Left lobe of liver (tissue), 2 donors: ENCODE data around the gene C10orf67. TPM values are rescaled to one million over a fixed set of nuclear protein-coding genes. Genes with fewer than 3 reads are reported as not detected.
"Not testable (repeated sequence)": the region's sequence is repeated elsewhere in the genome, so short reads cannot be mapped to it uniquely, and the experiment has no call there.

Experiments
- ATAC-seq: fragments of 200-7000 bp; cut with Tn5 transposase; one replicate; pipeline ENCODE4 v1.9.1; 2020; ENCODE audit warnings: mild to moderate bottlenecking, moderate library complexity
- DNase-seq: peaks from one replicate; pipeline ENCODE4 v3.0.0-alpha.2; 2020; ENCODE audit warnings: low spot score
- total RNA-seq: library from RNA; stranded (reverse); gene quantifications from one replicate; pipeline ENCODE4 v1.2.1, GENCODE V29; 2021
- donor health status: DM: no; HTN: no; CAD: no; lungs with moderate emphysema.
- donor health status: DM: no; HTN: yes; CAD: no.

C10orf67 gene
- total RNA-seq, 1 donor from 2014 or later, result not detected

GRCh38 chr10:23281044-23281433 lies 63.6 kb downstream of the C10orf67 start:
- DNase-seq (no peak), ATAC-seq (no peak)

GRCh38 chr10:23280419-23281043 lies 64.1 kb downstream of the C10orf67 start:
- DNase-seq (no peak), ATAC-seq (no peak)

GRCh38 chr10:23275355-23275754 lies 69.2 kb downstream of the C10orf67 start:
- DNase-seq (no peak), ATAC-seq (no peak)

GRCh38 chr10:23274179-23274578 lies 70.4 kb downstream of the C10orf67 start:
- not testable (repeated sequence) for DNase-seq, ATAC-seq

GRCh38 chr10:23270531-23270930 lies 74.1 kb downstream of the C10orf67 start:
- ATAC-seq (no peak), DNase-seq (no peak)

GRCh38 chr10:23263441-23264164 lies 81.0 kb downstream of the C10orf67 start:
- DNase-seq (no peak), ATAC-seq (no peak)

- ATAC-seq (no peak), DNase-seq (no peak)
Observed at GRCh38 chr10:23262928-23263327, 81.7 kb downstream of the C10orf67 start.

GRCh38 chr10:23258516-23258915 lies 86.1 kb downstream of the C10orf67 start:
- no peak for DNase-seq
- ATAC-seq, result no peak

GRCh38 chr10:23253780-23254179 lies 90.8 kb downstream of the C10orf67 start:
- ATAC-seq (peak; percentile 95), DNase-seq (no peak)

- not testable (repeated sequence) for ATAC-seq
Observed at GRCh38 chr10:23252859-23253258, 91.7 kb downstream of the C10orf67 start.

GRCh38 chr10:23241779-23242178 lies 102.8 kb downstream of the C10orf67 start:
- DNase-seq, ATAC-seq: not testable (repeated sequence)

More at GRCh38 chr10:23252859-23253258, 91.7 kb downstream of the C10orf67 start:
- not testable (repeated sequence) for DNase-seq

GRCh38 chr10:23238015-23238414 lies 106.6 kb downstream of the C10orf67 start:
- ATAC-seq (no peak), DNase-seq (no peak)

GRCh38 chr10:23230582-23230981 lies 114.0 kb downstream of the C10orf67 start:
- DNase-seq (no peak), ATAC-seq (no peak)

- DNase-seq (no peak), ATAC-seq (no peak)
Observed at GRCh38 chr10:23217471-23217870, 127.1 kb downstream of the C10orf67 start.

GRCh38 chr10:23205972-23206642 lies 138.5 kb downstream of the C10orf67 start:
- ATAC-seq, result no peak

GRCh38 chr10:23204773-23205172 lies 139.8 kb downstream of the C10orf67 start:
- ATAC-seq, result no peak
- no peak for DNase-seq

More at GRCh38 chr10:23205972-23206642, 138.5 kb downstream of the C10orf67 start:
- no peak for DNase-seq

GRCh38 chr10:23203369-23204325 lies 140.9 kb downstream of the C10orf67 start:
- ATAC-seq (no peak), DNase-seq (no peak)

- ATAC-seq (no peak), DNase-seq (no peak)
Observed at GRCh38 chr10:23202779-23203178, 141.8 kb downstream of the C10orf67 start.

GRCh38 chr10:23201837-23202236 lies 142.8 kb downstream of the C10orf67 start:
- DNase-seq, result no peak

GRCh38 chr10:23200997-23201652 lies 143.5 kb downstream of the C10orf67 start:
- DNase-seq, result no peak
- ATAC-seq, result no peak

More at GRCh38 chr10:23201837-23202236, 142.8 kb downstream of the C10orf67 start:
- ATAC-seq, result no peak
